Common myeloid progenitor, CD34-positive (primary cell): ENCODE results near the gene TBC1D8.

ENCODE experiments used
- CTCF ChIA-PET: fragments of 350-600 bp; sonication (Branson Sonifier 250); formaldehyde crosslinking; loops from one replicate; lab custom pipeline; 2021; ENCODE audit warnings: antibody characterized with exemption; lab: Charles Lee
- POLR2A ChIA-PET: fragments of 350-600 bp; sonication (Branson Sonifier 250); formaldehyde crosslinking; loops from one replicate; lab custom pipeline; 2021; ENCODE audit warnings: antibody characterized with exemption; lab: Charles Lee
- DNase-seq, 3 donors: peaks; one replicate each; pipeline versions ENCODE4 v3.0.0 to v3.0.0-alpha.2; 2013
- H3K27ac ChIP-seq, 2 experiments: 1 replicate in 1 of 2; 2 replicates in 1 of 2; pipeline ENCODE4 v1.7.0; 2013; ENCODE audit warnings: inconsistent platforms in 2 of 2, low read length in 2 of 2, mild to moderate bottlenecking in 2 of 2, low read depth in 1 of 2, moderate library complexity in 1 of 2; ENCODE audit not compliant: severe bottlenecking in 2 of 2, insufficient read depth in 1 of 2, poor library complexity in 1 of 2
- H3K27me3 ChIP-seq, 5 experiments: replicated peaks in 2 of 5; 1 replicate in 3 of 5; 2 replicates in 2 of 5; pipeline versions ENCODE4 v1.6.1 to v1.7.0; 2013; ENCODE audit warnings: low read length in 4 of 5, mild to moderate bottlenecking in 2 of 5, moderate library complexity in 2 of 5, inconsistent platforms in 1 of 5; ENCODE audit not compliant: insufficient read depth in 5 of 5, control insufficient read depth in 4 of 5
- H3K36me3 ChIP-seq, 4 experiments: 1 replicate in 2 of 4; 2 replicates in 2 of 4; pipeline versions ENCODE4 v1.6.1 to v1.7.0; 2013; ENCODE audit warnings: low read length in 3 of 4, control low read depth in 1 of 4, mild to moderate bottlenecking in 1 of 4; ENCODE audit not compliant: control insufficient read depth in 4 of 4, insufficient read depth in 4 of 4
- H3K4me1 ChIP-seq, 4 experiments: 1 replicate in 3 of 4; 2 replicates in 1 of 4; pipeline versions ENCODE4 v1.6.1 to v1.7.1; 2013; ENCODE audit warnings: low read length in 3 of 4, mild to moderate bottlenecking in 3 of 4, control low read depth in 1 of 4, inconsistent platforms in 1 of 4, moderate library complexity in 1 of 4; ENCODE audit not compliant: control insufficient read depth in 4 of 4, insufficient read depth in 4 of 4; ENCODE audit errors: control extremely low read depth in 1 of 4
- H3K4me3 ChIP-seq, 7 experiments: 1 replicate in 4 of 7; 2 replicates in 3 of 7; pipeline versions ENCODE4 v1.5.1 to v1.7.0; 2013; ENCODE audit warnings: mild to moderate bottlenecking in 7 of 7, low read length in 6 of 7, moderate library complexity in 6 of 7, inconsistent platforms in 2 of 7, low read depth in 2 of 7, control low read depth in 1 of 7; ENCODE audit not compliant: insufficient read depth in 4 of 7, control insufficient read depth in 1 of 7; ENCODE audit errors: extremely low read depth in 1 of 7
- H3K9me3 ChIP-seq, 5 experiments: 1 replicate in 4 of 5; 2 replicates in 1 of 5; pipeline versions ENCODE4 v1.6.1 to v1.7.1; 2013; ENCODE audit warnings: low read length in 4 of 5, mild to moderate bottlenecking in 2 of 5, inconsistent platforms in 1 of 5, low read depth in 1 of 5, moderate library complexity in 1 of 5; ENCODE audit not compliant: control insufficient read depth in 4 of 5, insufficient read depth in 2 of 5; ENCODE audit errors: control extremely low read depth in 1 of 5
- WGBS: methylation state at CpG from one replicate; pipeline ENCODE4 v1.1.5; 2013; ENCODE audit not compliant: insufficient coverage; 5-methylcytosine and 5-hydroxymethylcytosine counted together

Gene TBC1D8

DNA sequence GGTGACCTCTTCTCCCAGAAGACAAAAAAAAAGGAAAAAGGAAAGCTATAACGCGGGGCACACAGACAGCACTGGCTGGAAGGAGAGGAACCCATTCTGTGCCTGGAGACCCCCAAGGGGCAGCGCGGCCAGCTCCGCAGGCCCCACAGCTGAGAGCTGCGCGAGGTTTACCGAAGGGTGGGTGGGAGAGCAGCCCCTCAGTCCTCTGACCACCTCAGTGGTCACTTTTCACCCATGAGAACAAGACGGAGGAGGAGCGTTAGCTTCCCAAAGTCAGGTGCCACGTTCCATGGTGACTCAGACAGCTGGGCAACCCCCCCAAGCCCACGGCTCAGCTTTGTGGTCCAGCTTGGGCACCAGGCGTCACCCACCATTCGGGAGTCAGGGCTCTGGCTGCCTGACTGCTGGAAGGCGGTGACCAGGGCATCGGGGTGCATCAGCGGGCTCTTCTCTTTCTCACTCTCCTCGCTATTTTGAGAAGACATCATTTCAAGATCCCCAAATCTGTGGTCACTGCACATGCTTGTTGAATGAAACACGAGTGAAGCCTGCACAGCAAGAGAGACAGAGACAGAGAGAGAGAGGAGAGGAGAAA is 113.9 kb downstream of the TBC1D8 start:
- Histone ChIP-seq H3K9me3 (no peaks in the 10 kb centered on the region), H3K4me1 (peaks cover 0 to 7% (median 0%) of the 10 kb centered on the region in 4 experiments), H3K4me3 (no peak overlapping the region), H3K27me3 (no peaks in the 10 kb centered on the region), H3K27ac (no peak overlapping the region), H3K36me3 (peaks cover 0 to 4% (median 0%) of the 10 kb centered on the region in 4 experiments)
- no peak for DNase-seq
- ChIA-PET CTCF (interaction anchor here (1.0 to 4.3 kb wide), 10 partner anchors 10 to 215 kb away, joined by 3 to 34 read pairs (median 5); partner anchors contain the start of genes CNOT11 and TBC1D8), POLR2A (interaction anchor here (0.6 kb wide), 1 partner anchor 25 kb away, joined by 4 read pairs; no protein-coding TSS in a partner anchor)
- 96% methylated on average over 17 of the region's 19 CpGs for WGBS

DNA sequence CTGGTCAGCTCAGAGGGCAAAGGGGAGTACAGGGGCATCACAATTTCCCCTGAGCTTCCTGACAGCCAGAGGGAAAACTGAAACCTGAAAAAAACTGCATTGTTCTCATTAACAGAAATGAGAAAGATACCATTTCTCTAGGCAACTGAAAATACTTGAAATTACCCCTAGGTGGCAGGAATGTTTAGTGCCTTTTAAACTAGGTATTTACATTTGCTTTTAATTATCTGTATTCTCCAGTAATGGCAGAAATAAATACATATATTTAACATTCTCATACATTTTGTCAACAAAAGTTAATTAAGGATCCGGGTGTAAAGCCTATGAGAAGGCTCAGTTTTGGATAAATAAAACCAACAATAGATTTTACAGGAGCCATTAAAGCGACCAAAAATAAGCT is 114.6 kb downstream of the TBC1D8 start:
- no peak overlapping the region for H3K27ac ChIP-seq
- H3K27me3 ChIP-seq, result no peaks in the 10 kb centered on the region
- POLR2A ChIA-PET, result no interaction called here
- no peaks in the 10 kb centered on the region for H3K9me3 ChIP-seq
- H3K4me1 ChIP-seq, result peaks cover 0 to 5% (median 0%) of the 10 kb centered on the region in 4 experiments
- DNase-seq, result peak in 2 of 3 donors; percentile 26 to 42
- peaks cover 0 to 4% (median 0%) of the 10 kb centered on the region in 4 experiments for H3K36me3 ChIP-seq
- no peak overlapping the region for H3K4me3 ChIP-seq
- CTCF ChIA-PET, result interaction anchor here (1.0 to 4.3 kb wide), 10 partner anchors 9 to 216 kb away, joined by 3 to 34 read pairs (median 5); partner anchors contain the start of genes CNOT11 and TBC1D8
- WGBS, result 100% methylated on average over 2 of the region's 2 CpGs

DNA sequence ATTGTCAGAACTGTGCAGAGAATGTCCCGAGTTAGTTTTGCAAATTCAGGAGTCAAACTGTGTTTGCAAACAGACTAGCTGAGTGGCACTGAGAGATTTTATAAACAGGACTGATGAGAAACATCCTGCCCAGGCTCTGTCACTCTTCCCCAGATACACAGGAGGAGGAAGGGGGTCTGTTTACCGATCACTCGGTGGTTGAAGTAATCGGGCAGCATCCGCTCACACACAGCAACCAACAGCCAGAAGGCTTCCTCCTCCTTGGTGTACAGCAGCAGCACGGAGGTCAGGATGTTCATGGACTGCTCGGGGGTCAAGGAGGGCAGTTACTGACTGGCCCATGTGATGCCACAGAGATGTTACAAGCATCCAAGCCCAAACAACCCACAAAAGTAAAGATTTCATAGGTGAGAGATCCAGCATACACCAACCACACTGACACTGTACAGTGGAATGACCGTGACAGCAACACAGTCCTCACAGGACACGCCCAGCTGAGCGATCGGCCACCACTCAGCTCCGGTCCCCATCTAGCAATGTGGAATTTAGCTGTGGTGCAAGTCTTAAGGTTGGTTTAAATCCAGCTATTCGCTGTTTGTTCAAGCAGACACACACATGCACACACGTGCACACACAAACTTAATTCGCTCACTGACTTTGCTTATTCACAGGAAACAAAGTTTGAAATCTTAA is 119.0 kb downstream of the TBC1D8 start:
- Histone ChIP-seq H3K36me3 (no peaks in the 10 kb centered on the region), H3K4me3 (no peak overlapping the region), H3K27me3 (no peaks in the 10 kb centered on the region), H3K27ac (no peak overlapping the region), H3K4me1 (no peaks in the 10 kb centered on the region), H3K9me3 (no peaks in the 10 kb centered on the region)
- no peak for DNase-seq
- WGBS, result 97% methylated on average over 6 of the region's 15 CpGs
- POLR2A ChIA-PET, result no interaction called here
- CTCF ChIA-PET, result interaction anchor here (0.7 to 1.7 kb wide), 3 partner anchors 11 to 173 kb away, joined by 3 to 4 read pairs (median 3); no protein-coding TSS in a partner anchor

DNA sequence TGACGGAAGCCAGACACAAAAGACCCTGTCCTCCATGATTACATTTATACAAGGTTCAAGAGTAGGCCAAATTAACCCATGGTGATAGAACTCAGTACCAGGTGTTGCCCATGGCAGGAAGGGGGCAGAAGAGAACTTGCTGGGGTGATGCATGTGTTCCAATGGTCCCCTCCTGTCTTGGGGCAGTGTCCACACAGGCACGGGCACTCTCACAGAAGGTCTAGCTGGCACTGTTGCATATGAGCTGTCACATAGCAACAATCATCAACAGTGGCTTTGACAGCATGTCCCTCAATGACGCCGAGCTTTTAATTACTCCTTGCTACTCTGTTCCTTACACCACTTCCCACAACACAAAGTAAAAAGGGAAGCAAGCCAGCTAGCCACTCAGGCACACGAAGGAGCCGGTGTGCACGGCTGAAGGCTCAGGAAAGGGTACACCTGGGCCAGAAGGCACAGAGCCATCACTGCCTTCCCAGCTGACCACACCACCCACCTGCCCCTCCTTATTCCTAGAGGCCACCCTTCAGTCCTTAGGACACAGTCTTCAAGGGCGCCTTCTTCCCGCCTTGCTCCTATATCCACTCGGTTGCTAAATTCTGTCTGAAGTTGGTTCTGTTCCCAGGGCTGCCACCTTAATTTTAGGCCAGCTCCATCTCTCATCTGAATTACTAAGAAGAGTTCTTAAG is 120.2 kb downstream of the TBC1D8 start:
- Histone ChIP-seq H3K27me3 (no peaks in the 10 kb centered on the region), H3K36me3 (no peaks in the 10 kb centered on the region), H3K4me3 (no peak overlapping the region), H3K27ac (no peak overlapping the region), H3K4me1 (no peaks in the 10 kb centered on the region), H3K9me3 (no peaks in the 10 kb centered on the region)
- POLR2A ChIA-PET, result no interaction called here
- CTCF ChIA-PET, result interaction anchor here (0.7 kb wide), 1 partner anchor 105 kb away, joined by 3 read pairs; no protein-coding TSS in a partner anchor
- DNase-seq, result no peak
- WGBS, result 89% methylated on average over 9 of the region's 10 CpGs

DNA sequence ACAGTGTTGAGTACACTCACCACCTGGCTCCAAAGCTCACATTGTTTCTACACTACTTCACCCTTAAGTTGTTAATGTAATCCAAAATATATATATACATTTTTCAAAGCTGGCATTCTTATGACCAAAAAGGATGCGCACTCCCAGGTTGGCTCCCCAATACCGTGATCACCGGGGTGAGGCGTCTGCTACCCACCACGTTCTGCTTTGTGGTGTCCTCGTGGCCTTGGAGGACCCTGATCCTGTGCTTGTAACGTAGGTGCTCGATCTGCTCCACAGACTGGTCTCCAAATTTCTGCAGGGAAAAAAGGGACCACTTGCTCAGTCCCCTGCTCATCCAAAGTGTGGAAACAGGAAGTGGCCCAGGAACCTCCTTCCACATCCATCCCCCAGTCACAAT is 123.3 kb downstream of the TBC1D8 start:
- Histone ChIP-seq H3K4me1 (no peaks in the 10 kb centered on the region), H3K9me3 (no peaks in the 10 kb centered on the region), H3K27me3 (no peaks in the 10 kb centered on the region), H3K4me3 (no peak overlapping the region), H3K36me3 (peaks cover 0 to 5% (median 0%) of the 10 kb centered on the region in 4 experiments), H3K27ac (no peak overlapping the region)
- POLR2A ChIA-PET, result no interaction called here
- no peak for DNase-seq
- 97% methylated on average over 8 of the region's 8 CpGs for WGBS
- CTCF ChIA-PET, result interaction anchor here (0.8 to 2.0 kb wide), 4 partner anchors 9 to 15 kb away, joined by 3 to 14 read pairs (median 3); no protein-coding TSS in a partner anchor

DNA sequence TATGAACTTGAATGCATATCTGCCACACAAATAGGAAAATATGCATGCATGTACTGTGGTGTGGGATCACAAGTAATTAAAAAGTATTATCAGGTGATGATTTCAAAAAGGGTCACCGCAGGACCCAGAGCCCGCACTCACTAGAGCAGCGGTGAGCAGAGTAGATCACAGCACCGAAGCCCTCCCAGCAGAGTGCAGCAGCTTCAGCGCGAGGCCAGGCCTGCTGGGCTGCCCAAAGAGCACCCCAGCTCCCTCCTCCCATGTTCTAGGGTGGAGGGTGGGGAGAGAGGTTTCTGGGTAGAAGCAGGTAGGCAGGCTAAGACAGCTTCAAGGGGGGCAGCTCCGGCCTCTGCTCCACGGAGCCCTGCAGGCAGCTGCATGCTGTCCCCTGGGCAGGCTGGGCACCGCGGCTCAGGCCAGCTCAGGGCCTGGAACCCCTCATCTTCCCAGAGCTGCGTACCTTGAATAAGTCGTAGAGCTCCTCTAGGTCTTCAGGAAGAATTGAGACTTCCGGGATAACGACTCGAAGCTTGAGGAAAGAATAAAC is 124.2 kb downstream of the TBC1D8 start:
- Histone ChIP-seq H3K36me3 (peaks cover 0 to 8% (median under 1%) of the 10 kb centered on the region in 4 experiments), H3K4me1 (no peaks in the 10 kb centered on the region), H3K4me3 (no peak overlapping the region), H3K9me3 (no peaks in the 10 kb centered on the region), H3K27me3 (no peaks in the 10 kb centered on the region), H3K27ac (no peak overlapping the region)
- ChIA-PET CTCF (interaction anchor here (0.8 to 2.0 kb wide), 6 partner anchors 9 to 197 kb away, joined by 3 to 14 read pairs (median 3); no protein-coding TSS in a partner anchor), POLR2A (no interaction called here)
- no peak for DNase-seq
- WGBS, result 94% methylated on average over 9 of the region's 15 CpGs
